Lung (tissue), 12 donors: ENCODE data around the gene INHBC. TPM values are rescaled to one million over a fixed set of nuclear protein-coding genes. Genes with fewer than 3 reads are reported as not detected.

ENCODE experiments used
- ATAC-seq: fragments of 200-7000 bp; cut with Tn5 transposase; one replicate; pipeline ENCODE4 v1.9.1; 2020; ENCODE audit warnings: moderate number of reproducible peaks; ENCODE audit not compliant: insufficient read depth, low FRiP score
- DNase-seq, 3 donors: peaks; one replicate each; pipeline ENCODE4 v3.0.0-alpha.2; 2013 to 2017
- H3K27ac ChIP-seq, 2 donors: one replicate each; pipeline ENCODE4 v1.5.1; 2013; ENCODE audit warnings: mild to moderate bottlenecking in 2 of 2, moderate library complexity in 2 of 2, control low read depth in 1 of 2, inconsistent platforms in 1 of 2, low read depth in 1 of 2, low read length in 1 of 2
- H3K27me3 ChIP-seq, 3 donors: one replicate each; pipeline ENCODE4 v1.5.1; 2013; ENCODE audit warnings: low read length in 2 of 3; ENCODE audit not compliant: control insufficient read depth in 3 of 3, insufficient read depth in 3 of 3
- H3K36me3 ChIP-seq, 4 donors: one replicate each; pipeline ENCODE4 v1.5.1; 2013; ENCODE audit warnings: low read length in 4 of 4, mild to moderate bottlenecking in 1 of 4, moderate library complexity in 1 of 4; ENCODE audit not compliant: control insufficient read depth in 4 of 4, insufficient read depth in 4 of 4
- H3K4me1 ChIP-seq, 5 donors: one replicate each; pipeline ENCODE4 v1.5.1; 2013; ENCODE audit warnings: low read length in 5 of 5, mild to moderate bottlenecking in 2 of 5, moderate library complexity in 1 of 5; ENCODE audit not compliant: control insufficient read depth in 5 of 5, insufficient read depth in 5 of 5
- H3K4me3 ChIP-seq: one replicate; pipeline ENCODE4 v1.5.1; 2013; ENCODE audit warnings: mild to moderate bottlenecking, control low read depth, moderate library complexity
- H3K9ac ChIP-seq, 2 donors: one replicate each; pipeline ENCODE4 v1.5.1; 2013; ENCODE audit warnings: low read length in 2 of 2, control low read depth in 1 of 2; ENCODE audit not compliant: insufficient read depth in 1 of 2
- H3K9me3 ChIP-seq, 4 donors: one replicate each; pipeline ENCODE4 v1.5.1; 2013; ENCODE audit warnings: low read length in 3 of 4, mild to moderate bottlenecking in 1 of 4, moderate library complexity in 1 of 4; ENCODE audit not compliant: control insufficient read depth in 4 of 4, insufficient read depth in 3 of 4
- WGBS, 2 donors: extraction: QIAGEN DNeasy Blood & Tissue Kit; methylation state at CpG; one replicate each; pipeline ENCODE4 v1.1.7; 2013; 5-methylcytosine and 5-hydroxymethylcytosine counted together
- polyA plus RNA-seq, 2 donors: library from polyadenylated mRNA; stranded (reverse); fragments of 200-250 nt; gene quantifications; one replicate each; pipeline ENCODE4 v1.2.1, GENCODE V29; 2013
- total RNA-seq, 2 donors: library from RNA; depleted of rRNA in 1 of 2; stranded (reverse); fragments of >200 nt in 1 of 2; gene quantifications; one replicate each; pipeline ENCODE4 v1.2.1, GENCODE V29; 2014 to 2021
- TF ChIP-seq, protein P1 (sequence below): IDR thresholded peaks from 2 replicates; pipeline ENCODE4 v1.5.1; 2012; ENCODE audit warnings: mild to moderate bottlenecking; ENCODE audit errors: control extremely low read depth, extremely low read depth
- donor health status: control.
- donor health status: control.
- donor health status: Bipolar disorder and iron deficiency.
- donor health status: healthy.
- donor health status: DM: yes; HTN: yes; CAD: no.

Gene INHBC
- total and polyA plus RNA-seq, 4 donors = 0.02 TPM; not detected in 3

DNA sequence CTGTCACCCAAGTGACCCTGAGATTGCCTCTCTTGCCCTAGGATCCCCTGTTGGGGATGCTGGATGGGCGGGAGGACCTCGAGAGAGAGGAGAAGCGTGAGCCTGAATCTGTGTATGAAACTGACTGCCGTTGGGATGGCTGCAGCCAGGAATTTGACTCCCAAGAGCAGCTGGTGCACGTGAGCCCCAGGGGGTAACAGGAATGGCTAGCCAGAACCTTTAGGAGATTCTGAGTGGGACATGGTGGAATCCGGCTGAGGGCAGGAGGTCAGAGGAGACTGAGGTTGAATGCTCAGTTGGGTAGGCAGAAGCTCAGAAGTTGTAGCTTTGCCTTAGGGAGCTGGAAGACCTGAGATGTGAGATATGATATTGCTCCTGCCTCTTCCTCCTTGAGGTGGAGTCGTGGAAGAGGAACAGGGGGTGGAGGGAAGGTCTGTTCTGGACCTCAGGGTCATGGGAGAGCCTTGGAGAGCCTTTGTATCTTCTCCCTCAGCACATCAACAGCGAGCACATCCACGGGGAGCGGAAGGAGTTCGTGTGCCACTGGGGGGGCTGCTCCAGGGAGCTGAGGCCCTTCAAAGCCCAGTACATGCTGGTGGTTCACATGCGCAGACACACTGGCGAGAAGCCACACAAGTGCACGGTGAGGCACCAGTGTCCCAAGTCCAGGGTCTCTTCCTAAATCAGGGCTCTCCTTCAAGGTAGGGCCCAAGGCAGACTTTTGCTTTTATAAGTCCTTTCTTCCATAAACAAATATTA is 31.3 kb downstream of the INHBC start:
- WGBS, 2 donors = 76 to 79% methylated on average over 14 of the region's 14 CpGs

DNA sequence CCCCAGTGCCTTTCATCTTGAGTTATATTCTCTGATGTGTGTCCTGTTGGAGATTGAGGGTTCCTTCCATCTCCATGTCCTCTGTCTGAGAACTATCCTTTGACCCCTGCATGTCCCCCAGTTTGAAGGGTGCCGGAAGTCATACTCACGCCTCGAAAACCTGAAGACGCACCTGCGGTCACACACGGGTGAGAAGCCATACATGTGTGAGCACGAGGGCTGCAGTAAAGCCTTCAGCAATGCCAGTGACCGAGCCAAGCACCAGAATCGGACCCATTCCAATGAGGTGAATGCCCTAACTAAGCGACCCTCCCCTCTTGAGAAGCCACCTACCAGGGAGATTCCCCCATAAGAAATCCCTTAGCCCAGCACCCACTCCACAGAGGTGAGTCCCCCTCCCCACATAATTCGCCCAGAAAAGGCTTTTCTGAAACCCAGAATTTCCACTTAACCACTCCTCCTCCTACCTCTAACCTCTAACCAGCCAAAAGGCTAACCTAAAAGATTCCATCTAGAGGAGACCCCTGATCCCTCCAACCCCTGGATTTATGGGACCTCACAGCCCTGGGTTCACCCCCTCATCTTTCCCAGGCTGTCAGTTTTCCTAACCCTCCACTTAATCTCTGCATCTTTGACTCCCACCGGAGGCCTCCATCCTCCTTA is 32.8 kb downstream of the INHBC start:
- ATAC-seq = no peak

More for the DNA sequence above, 31.3 kb downstream of the INHBC start:
- Histone ChIP-seq H3K4me1 (peaks cover 0 to 8% (median 1%) of the 10 kb centered on the region in 5 donors), H3K9me3 (no peaks in the 10 kb centered on the region), H3K27ac (no peak overlapping the region), H3K36me3 (peaks cover 0 to 40% (median 16%) of the 10 kb centered on the region in 4 donors), H3K9ac (no peak overlapping the region), H3K27me3 (peaks cover 0 to 2% (median 0%) of the 10 kb centered on the region in 3 donors), H3K4me3 (no peak overlapping the region)
- TF ChIP-seq, protein P1, sequence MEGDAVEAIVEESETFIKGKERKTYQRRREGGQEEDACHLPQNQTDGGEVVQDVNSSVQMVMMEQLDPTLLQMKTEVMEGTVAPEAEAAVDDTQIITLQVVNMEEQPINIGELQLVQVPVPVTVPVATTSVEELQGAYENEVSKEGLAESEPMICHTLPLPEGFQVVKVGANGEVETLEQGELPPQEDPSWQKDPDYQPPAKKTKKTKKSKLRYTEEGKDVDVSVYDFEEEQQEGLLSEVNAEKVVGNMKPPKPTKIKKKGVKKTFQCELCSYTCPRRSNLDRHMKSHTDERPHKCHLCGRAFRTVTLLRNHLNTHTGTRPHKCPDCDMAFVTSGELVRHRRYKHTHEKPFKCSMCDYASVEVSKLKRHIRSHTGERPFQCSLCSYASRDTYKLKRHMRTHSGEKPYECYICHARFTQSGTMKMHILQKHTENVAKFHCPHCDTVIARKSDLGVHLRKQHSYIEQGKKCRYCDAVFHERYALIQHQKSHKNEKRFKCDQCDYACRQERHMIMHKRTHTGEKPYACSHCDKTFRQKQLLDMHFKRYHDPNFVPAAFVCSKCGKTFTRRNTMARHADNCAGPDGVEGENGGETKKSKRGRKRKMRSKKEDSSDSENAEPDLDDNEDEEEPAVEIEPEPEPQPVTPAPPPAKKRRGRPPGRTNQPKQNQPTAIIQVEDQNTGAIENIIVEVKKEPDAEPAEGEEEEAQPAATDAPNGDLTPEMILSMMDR = no peak
- ATAC-seq (no peak), DNase-seq (no peak)

DNA sequence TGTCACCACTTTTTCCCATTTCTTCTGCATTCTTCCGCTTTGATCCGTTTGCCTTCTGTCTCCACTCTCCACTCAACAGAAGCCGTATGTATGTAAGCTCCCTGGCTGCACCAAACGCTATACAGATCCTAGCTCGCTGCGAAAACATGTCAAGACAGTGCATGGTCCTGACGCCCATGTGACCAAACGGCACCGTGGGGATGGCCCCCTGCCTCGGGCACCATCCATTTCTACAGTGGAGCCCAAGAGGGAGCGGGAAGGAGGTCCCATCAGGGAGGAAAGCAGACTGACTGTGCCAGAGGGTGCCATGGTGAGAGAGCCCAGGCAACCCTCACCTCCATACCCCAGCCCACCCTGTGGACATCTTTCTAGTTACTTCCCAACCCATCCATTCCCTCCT is 33.3 kb downstream of the INHBC start:
- Histone ChIP-seq H3K4me1 (peaks cover 0 to 2% (median 0%) of the 10 kb centered on the region in 5 donors), H3K9me3 (no peaks in the 10 kb centered on the region), H3K27me3 (peaks cover 0 to 3% (median 0%) of the 10 kb centered on the region in 3 donors), H3K27ac (no peak overlapping the region), H3K9ac (no peak overlapping the region), H3K4me3 (no peak overlapping the region), H3K36me3 (peaks cover 0 to 40% (median 15%) of the 10 kb centered on the region in 4 donors)
- ATAC-seq (no peak), DNase-seq (no peak)
- 77 to 89% methylated on average over 11 of the region's 11 CpGs for WGBS, 2 donors
- TF ChIP-seq, protein P1 = no peak

More for the DNA sequence above, 32.8 kb downstream of the INHBC start:
- TF ChIP-seq, protein P1 = no peak
- Histone ChIP-seq H3K4me1 (peaks cover 0 to 8% (median 0%) of the 10 kb centered on the region in 5 donors), H3K27me3 (no peaks in the 10 kb centered on the region), H3K9me3 (no peaks in the 10 kb centered on the region), H3K36me3 (peaks cover 0 to 40% (median 16%) of the 10 kb centered on the region in 4 donors), H3K4me3 (no peak overlapping the region), H3K9ac (no peak overlapping the region), H3K27ac (no peak overlapping the region)
- no peak for DNase-seq
- 89% methylated on average over 12 of the region's 12 CpGs for WGBS, 2 donors
